ENCODE data around the gene IDE. TPM values are rescaled to one million over a fixed set of nuclear protein-coding genes. Genes with fewer than 3 reads are reported as not detected.
"Not testable (repeated sequence)": the region's sequence is repeated elsewhere in the genome, so short reads cannot be mapped to it uniquely, and the experiment has no call there.

IDE gene
- total RNA-seq, 1 experiment from 2014 or later = 61.4 TPM

DNA sequence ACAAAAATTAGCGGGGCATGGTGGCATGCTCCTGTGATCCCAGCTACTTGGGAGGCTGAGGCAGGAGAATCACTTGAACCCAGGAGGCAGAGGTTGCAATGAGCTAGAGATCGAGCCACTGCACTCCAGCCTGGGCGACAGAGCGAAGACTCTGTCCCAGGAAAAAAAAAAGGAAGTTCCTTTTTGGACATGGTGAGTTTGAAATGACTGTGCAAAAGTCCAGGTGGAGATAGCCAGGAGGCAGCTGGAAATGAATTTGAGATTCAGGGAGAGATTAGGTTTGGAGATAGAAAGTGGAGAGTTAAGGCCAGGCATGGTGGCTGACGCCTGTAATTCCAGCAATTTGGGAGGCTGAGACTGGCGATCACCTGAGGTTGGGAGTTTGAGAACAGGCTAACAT is 143.8 kb downstream of the IDE start:
- DNase-seq (ENCODE audit: extremely low read depth, low read depth) = no peak

- DNase-seq (ENCODE audit: extremely low read depth, low read depth) = no peak
Measured at GRCh38 chr10:92421550-92421949, 152.3 kb downstream of the IDE start.

GRCh38 chr10:92420546-92421275 is 153.2 kb downstream of the IDE start:
- DNase-seq (ENCODE audit: extremely low read depth, low read depth) = no peak

DNA sequence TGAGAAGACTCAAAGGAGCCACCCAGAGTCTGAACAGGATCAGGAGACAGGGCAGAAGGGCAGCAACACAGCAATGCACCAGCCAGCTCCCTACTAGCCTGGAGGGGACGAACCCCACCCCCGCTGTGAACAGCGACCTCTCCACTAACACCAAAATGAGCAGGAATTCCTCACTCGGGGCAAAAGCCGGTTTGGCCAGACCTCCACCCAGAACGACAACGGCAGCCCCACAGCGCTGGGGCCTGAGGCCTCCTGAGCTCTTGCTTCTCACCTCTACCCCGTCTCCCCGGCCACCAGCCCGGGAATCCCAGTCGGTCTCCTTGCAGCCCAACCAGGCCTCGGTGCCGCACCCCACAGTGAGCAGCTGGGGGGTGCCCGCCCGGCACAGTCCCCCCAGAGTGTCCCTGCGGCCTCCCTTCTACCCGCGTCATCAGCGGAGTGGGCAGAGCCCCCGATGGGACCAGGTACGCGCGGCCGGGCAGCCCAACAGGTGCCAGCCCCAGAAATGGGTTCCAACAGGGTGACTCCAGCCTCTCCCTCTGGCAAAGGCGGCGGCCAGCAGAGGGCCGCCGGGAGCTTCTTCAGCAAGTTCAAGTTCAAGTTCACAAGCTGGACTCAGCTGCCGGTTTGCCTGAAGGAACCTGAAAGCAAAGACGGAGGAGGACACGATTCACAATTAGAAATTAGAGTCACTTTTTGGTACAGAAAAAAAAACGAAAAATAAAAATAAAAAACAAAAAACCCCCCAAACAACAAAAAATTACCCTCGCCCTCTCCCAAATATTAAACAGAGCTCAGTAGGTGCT is 153.9 kb downstream of the IDE start:
- no peak for DNase-seq (ENCODE audit: extremely low read depth, low read depth)

DNA sequence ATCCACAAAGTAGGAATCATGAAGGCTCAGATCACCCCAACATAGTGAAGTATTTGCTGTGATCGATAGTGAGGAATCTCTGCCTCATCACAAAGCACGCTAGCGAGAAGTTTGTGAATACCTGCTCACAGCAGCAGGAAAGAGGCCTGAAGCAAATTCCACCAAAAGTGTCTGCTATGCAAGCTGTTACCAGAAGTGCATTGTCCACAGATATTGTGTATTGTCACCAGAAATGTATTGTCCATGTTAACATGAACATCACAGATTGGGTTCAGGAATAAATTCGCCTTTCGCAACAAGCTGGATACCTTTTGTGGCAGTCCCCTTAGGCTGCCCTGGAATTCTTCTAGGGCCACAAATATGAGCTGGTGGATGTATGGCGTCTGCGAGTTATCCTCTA is 155.0 kb downstream of the IDE start:
- no peak for DNase-seq (ENCODE audit: extremely low read depth, low read depth)

GRCh38 chr10:92418221-92418620 is 155.7 kb downstream of the IDE start:
- no peak for DNase-seq (ENCODE audit: extremely low read depth, low read depth)

- no peak for DNase-seq (ENCODE audit: extremely low read depth, low read depth)
Measured at GRCh38 chr10:92413519-92413918, 160.4 kb downstream of the IDE start.

DNA sequence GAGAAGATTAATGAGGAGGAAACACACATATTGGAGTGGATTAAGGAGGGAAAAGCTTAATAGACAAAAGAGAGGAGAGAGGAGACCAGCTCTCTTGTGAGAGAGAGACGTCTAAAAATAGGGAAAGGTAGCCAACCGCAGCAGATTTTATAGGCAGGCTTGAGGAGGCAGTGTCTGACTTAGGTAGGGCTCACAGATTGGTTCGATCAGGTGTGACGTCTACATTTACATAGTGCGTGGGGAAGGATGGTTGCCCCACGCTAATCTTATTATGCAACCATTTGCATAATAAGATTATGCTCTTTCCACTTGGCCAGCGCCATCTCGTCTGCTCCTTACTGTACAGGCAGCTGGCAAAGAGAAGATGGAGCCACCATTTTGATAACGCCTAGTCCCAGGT is 160.9 kb downstream of the IDE start:
- no peak for DNase-seq (ENCODE audit: extremely low read depth, low read depth)

- no peak for DNase-seq (ENCODE audit: extremely low read depth, low read depth)
Measured at GRCh38 chr10:92411406-92411805, 162.5 kb downstream of the IDE start.

- no peak for DNase-seq (ENCODE audit: extremely low read depth, low read depth)
Measured at GRCh38 chr10:92410501-92410900, 163.4 kb downstream of the IDE start.

GRCh38 chr10:92408017-92408361 is 165.9 kb downstream of the IDE start:
- no peak for DNase-seq (ENCODE audit: extremely low read depth, low read depth)

- DNase-seq (ENCODE audit: extremely low read depth, low read depth) = peak; percentile 22
Measured at GRCh38 chr10:92407305-92408016, 166.4 kb downstream of the IDE start.

- DNase-seq (ENCODE audit: extremely low read depth, low read depth) = no peak
Measured at GRCh38 chr10:92405419-92405924, 168.4 kb downstream of the IDE start.

DNA sequence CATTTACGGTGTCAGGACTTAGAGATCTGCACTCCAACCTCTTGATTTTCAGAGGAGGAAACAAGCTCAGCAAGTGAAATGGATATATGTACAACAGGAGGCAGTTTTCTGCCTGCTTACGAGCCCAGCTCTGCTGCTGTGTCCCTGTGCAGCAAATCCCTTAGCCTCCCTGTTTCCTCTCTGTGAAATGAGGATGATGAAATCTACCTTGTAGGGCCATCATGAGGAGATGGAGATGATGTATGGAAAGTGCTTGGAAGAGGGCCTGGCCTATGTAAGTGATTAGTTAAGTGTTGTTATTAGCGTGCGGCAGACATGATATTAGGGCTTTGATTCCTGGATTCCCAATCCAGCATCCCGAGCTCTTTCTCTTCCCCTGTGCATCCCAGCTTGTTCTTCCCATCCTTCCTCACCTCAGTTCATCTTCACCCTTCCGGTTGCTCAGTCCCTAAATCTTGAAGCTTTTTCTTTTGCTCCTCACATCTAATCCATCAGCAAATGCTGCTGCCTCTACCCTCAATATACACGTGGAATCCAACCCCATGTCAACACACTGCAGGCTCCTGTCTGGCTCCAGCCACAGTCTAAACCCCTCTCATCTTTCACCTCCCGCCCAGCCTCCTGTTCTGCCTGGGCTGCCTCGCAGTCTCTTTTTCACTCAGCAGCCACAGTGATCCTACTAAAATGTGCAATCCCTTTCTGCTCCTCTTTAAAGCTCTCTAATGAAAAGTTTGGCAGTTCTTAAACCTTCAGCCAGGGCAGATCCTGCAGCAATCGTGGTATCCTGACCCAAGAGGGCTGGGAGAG is 169.1 kb downstream of the IDE start:
- no peak for DNase-seq (ENCODE audit: extremely low read depth, low read depth)

DNA sequence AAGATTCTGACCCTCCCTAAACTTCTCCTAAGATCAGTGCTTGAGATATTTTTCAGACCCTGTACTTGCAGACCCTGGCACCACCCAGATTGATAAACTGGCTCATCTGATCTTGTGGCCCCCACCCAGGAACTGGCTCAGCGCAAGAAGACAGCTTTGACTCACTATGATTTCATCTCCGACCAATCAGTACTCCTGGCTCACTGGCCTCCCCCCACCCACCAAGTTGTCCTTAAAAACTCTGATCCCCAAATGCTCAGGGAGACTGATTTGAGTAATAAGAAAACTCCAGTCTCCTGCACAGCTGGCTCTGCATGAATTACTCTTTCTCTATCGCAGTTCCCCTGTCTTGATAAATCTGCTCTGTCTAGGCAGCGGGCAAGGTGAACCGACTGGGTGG is 171.7 kb downstream of the IDE start:
- not testable (repeated sequence) for DNase-seq (ENCODE audit: extremely low read depth, low read depth)

Other genes starting within 250 kb of the IDE start
- 39.3 and 40.2 TPM in 2 replicates for gene KIF11, start 19.0 kb upstream of the IDE start, total RNA-seq (2014; rRNA removed; shearing (Covaris generic))
- 21.6 and 23.5 TPM in 2 replicates for gene HHEX, start 115.9 kb upstream of the IDE start, total RNA-seq (2014; rRNA removed; shearing (Covaris generic))

Data from NCI-H460 (cell line).